Measurements from ENCODE around the gene SORCS2.

Gene SORCS2

DNA sequence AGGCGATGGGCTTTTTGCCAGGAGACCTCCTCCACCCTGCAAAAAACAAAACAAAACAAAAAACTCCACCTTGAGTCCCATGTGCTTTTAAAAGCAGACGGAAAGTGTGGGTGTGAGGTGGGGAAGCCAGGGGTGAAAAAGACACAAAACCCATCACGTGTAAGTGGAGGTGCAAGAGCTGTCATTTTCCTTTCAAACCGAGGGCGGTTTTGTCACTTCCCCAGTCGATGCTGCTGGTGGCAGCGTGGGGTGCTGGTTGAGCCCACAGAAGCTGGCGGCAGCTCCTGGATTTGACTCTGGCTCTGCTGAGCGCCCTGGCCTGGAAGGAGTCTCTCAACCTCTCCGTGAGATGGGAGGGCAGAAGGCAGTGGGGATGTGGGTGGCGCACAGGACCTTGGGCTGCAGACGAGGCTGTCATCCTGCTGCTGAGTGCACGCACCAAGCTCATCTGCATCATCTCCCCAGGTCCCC lies 132.3 kb downstream of the SORCS2 start:
- peaks cover 34% of the 10 kb centered on the region for H3K4me1 ChIP-seq (ENCODE audit: insufficient read depth, insufficient read length)
- DNase-seq (ENCODE audit: low read depth, low spot score) = no peak
- no peak overlapping the region for H3K9ac ChIP-seq (ENCODE audit: insufficient read length, low read depth)
- TF ChIP-seq ZNF274 (IDR thresholded peaks at IDR 0.05; ENCODE audit: low read depth, low read length) = no peak
- no peak for TF ChIP-seq SUZ12 (IDR thresholded peaks at IDR 0.05; ENCODE audit: extremely low read depth, insufficient read depth, insufficient read length)
- no peak for TF ChIP-seq YY1 (IDR thresholded peaks at IDR 0.05; ENCODE audit: insufficient read depth, insufficient read length)
- H3K4me3 ChIP-seq (ENCODE audit: insufficient read length, low read depth) = no peak overlapping the region
- no peaks in the 10 kb centered on the region for H3K36me3 ChIP-seq (ENCODE audit: insufficient read depth, insufficient read length, low read length)
- no peaks in the 10 kb centered on the region for H3K9me3 ChIP-seq (ENCODE audit: insufficient read depth, low read length)
- H3K27me3 ChIP-seq (ENCODE audit: insufficient read depth, insufficient read length) = no peaks in the 10 kb centered on the region

DNA sequence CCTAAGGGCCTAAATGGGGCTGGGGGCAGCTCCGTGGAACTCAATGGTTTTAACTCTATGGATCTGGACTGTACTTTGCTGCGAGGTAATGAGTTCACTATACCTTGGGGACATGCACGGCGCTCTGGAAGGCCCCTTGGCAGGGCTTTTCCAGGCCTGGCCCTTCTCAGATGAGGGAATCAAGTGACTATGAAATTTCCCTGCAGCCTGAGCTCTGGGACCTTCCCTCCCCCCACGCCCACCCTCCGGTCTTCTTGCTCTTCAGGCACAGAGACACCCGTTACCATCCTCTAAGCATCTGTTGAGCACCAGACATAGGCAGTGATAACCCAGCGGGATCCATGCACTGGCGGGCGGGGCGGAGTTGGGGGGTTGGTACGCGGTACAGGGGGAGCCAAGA lies 133.2 kb downstream of the SORCS2 start:
- TF ChIP-seq ZNF274 (IDR thresholded peaks at IDR 0.05; ENCODE audit: low read depth, low read length) = no peak
- TF ChIP-seq YY1 (IDR thresholded peaks at IDR 0.05; ENCODE audit: insufficient read depth, insufficient read length) = no peak
- TF ChIP-seq SUZ12 (IDR thresholded peaks at IDR 0.05; ENCODE audit: extremely low read depth, insufficient read depth, insufficient read length) = no peak
- Histone ChIP-seq H3K4me1 (ENCODE audit: insufficient read depth, insufficient read length) (peaks cover 37% of the 10 kb centered on the region), H3K27me3 (ENCODE audit: insufficient read depth, insufficient read length) (no peaks in the 10 kb centered on the region), H3K9ac (ENCODE audit: insufficient read length, low read depth) (no peak overlapping the region), H3K4me3 (ENCODE audit: insufficient read length, low read depth) (no peak overlapping the region), H3K36me3 (ENCODE audit: insufficient read depth, insufficient read length, low read length) (no peaks in the 10 kb centered on the region), H3K9me3 (ENCODE audit: insufficient read depth, low read length) (no peaks in the 10 kb centered on the region)
- no peak for DNase-seq (ENCODE audit: low read depth, low spot score)

DNA sequence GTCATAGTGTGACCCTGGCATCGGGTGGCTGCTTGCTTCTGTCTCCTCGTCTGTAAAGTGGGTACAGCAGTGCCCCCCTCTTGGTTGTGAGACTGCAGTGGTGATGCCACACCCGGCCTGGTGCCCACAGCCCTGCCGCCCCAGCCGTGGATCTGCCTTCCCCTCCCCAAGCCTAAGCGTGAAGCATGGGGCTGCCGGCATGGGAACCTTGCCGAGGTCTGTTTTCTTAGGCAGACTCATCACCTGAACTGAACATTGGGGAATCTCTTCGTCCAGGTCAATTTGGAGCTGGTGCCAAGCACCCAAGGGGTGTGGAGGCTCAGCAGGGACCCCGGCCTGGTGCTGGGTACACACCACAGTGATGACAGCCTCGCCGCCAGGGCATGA lies 134.0 kb downstream of the SORCS2 start:
- no peak for DNase-seq (ENCODE audit: low read depth, low spot score)
- Histone ChIP-seq H3K4me1 (ENCODE audit: insufficient read depth, insufficient read length) (peaks cover 39% of the 10 kb centered on the region), H3K9me3 (ENCODE audit: insufficient read depth, low read length) (no peaks in the 10 kb centered on the region), H3K36me3 (ENCODE audit: insufficient read depth, insufficient read length, low read length) (no peaks in the 10 kb centered on the region), H3K27me3 (ENCODE audit: insufficient read depth, insufficient read length) (no peaks in the 10 kb centered on the region), H3K4me3 (ENCODE audit: insufficient read length, low read depth) (no peak overlapping the region), H3K9ac (ENCODE audit: insufficient read length, low read depth) (no peak overlapping the region)
- TF ChIP-seq SUZ12 (IDR thresholded peaks at IDR 0.05; ENCODE audit: extremely low read depth, insufficient read depth, insufficient read length) (no peak), ZNF274 (IDR thresholded peaks at IDR 0.05; ENCODE audit: low read depth, low read length) (no peak), YY1 (IDR thresholded peaks at IDR 0.05; ENCODE audit: insufficient read depth, insufficient read length) (no peak)

DNA sequence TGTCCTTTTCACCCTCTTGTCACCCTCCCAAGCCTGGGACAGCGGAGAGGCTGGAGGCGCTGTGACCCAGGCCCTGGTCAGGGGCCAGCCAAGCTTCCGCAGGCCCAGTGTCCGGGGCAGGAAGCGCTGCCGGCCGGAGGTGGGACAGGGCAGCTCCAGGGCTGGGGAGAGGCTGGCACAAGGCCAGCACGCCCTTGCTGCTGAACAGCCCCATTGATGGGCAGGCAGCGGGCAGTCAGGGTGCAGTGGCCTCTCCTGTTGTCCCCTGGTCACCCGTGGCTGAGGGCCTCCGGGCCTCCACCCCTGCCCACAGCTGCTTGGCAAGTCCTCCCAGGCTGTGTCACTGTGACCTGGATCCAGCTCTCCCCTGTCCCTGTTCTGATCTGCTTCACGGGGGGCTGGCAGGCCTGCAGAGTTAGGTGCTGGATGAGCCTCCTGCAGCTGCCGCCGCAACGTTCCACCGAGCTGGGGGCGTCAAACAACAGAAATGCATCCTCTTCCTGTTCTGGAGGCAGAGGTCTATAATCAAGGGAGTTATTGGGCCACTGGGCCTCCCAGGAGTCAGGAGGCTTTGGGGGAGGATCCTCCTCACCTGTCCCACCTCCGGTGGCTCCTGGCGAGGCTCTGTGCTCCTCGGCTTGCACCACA lies 134.5 kb downstream of the SORCS2 start:
- no peak for DNase-seq (ENCODE audit: low read depth, low spot score)
- TF ChIP-seq SUZ12 (IDR thresholded peaks at IDR 0.05; ENCODE audit: extremely low read depth, insufficient read depth, insufficient read length) (no peak), YY1 (IDR thresholded peaks at IDR 0.05; ENCODE audit: insufficient read depth, insufficient read length) (no peak), ZNF274 (IDR thresholded peaks at IDR 0.05; ENCODE audit: low read depth, low read length) (no peak)
- H3K9me3 ChIP-seq (ENCODE audit: insufficient read depth, low read length) = no peaks in the 10 kb centered on the region

DNA sequence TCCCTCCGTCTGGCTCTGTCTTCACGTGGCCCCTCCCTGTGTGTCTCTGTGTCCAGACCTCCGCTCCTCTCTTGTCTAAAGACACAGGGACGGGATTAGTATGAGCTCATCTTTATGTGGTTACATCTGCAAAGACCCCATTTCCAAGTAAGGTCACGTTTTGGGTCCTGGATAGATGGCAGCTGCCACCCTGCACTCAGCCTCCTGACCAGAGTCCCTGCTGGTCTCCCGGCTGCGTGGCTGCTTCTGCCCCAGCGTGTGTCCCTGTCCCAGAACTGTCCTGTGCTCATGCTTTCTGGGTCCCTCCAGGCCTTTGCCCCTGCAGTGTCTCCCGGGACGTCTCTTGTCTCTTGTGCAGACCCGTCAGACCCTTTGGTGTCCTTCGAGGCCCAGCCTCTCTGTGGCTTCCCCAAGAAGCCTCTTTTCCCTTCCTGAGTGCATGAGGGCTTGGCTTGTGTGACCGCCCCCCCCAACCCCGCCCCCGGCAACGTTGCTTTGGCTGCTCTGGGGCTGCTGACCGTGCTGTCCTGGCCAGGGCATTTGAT lies 135.1 kb downstream of the SORCS2 start:
- no peaks in the 10 kb centered on the region for H3K27me3 ChIP-seq (ENCODE audit: insufficient read depth, insufficient read length)
- no peaks in the 10 kb centered on the region for H3K9me3 ChIP-seq (ENCODE audit: insufficient read depth, low read length)
- H3K4me1 ChIP-seq (ENCODE audit: insufficient read depth, insufficient read length) = peaks cover 39% of the 10 kb centered on the region
- no peak overlapping the region for H3K4me3 ChIP-seq (ENCODE audit: insufficient read length, low read depth)
- H3K9ac ChIP-seq (ENCODE audit: insufficient read length, low read depth) = no peak overlapping the region
- TF ChIP-seq SUZ12 (IDR thresholded peaks at IDR 0.05; ENCODE audit: extremely low read depth, insufficient read depth, insufficient read length) (no peak), ZNF274 (IDR thresholded peaks at IDR 0.05; ENCODE audit: low read depth, low read length) (no peak), YY1 (IDR thresholded peaks at IDR 0.05; ENCODE audit: insufficient read depth, insufficient read length) (no peak)
- DNase-seq (ENCODE audit: low read depth, low spot score) = no peak
- no peaks in the 10 kb centered on the region for H3K36me3 ChIP-seq (ENCODE audit: insufficient read depth, insufficient read length, low read length)

More for the DNA sequence above, 134.5 kb downstream of the SORCS2 start:
- H3K4me1 ChIP-seq (ENCODE audit: insufficient read depth, insufficient read length) = peaks cover 40% of the 10 kb centered on the region
- H3K36me3 ChIP-seq (ENCODE audit: insufficient read depth, insufficient read length, low read length) = no peaks in the 10 kb centered on the region
- H3K9ac ChIP-seq (ENCODE audit: insufficient read length, low read depth) = no peak overlapping the region
- no peak overlapping the region for H3K4me3 ChIP-seq (ENCODE audit: insufficient read length, low read depth)
- no peaks in the 10 kb centered on the region for H3K27me3 ChIP-seq (ENCODE audit: insufficient read depth, insufficient read length)

DNA sequence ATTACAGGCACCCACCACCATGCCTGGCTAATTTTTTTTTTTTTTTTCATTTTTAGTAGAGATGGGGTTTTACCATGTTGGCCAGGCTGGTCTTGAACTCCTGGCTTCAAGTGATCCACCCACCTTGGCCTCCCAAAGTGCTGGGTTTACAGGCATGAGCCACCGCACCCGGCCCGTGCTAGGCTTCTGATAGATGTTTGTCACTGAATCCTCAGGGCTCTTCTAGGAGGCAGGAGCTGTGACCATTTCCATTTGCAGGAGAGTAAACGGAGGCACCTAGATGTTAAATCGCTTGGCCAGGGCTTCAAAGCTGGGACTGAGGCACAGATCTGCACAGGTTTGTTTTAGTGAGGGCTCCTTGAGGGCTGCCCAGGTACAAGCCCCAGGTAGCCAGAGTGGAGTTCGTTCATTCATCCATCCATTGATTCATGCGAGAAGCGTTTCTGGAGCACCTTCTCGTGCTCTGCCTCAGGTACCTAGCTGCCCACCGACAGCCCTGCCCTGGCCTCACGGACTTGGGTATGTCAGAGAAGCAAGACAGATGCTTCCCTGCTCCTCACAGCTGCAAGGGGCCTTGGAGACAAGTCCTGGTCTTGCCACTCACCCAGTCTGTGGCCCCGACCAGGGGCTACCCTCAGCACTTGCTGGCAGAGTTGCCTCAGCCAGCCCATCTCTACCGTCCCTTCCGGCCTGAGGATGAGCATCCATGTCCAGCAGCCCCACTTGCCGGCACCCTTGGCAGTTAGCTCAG lies 136.0 kb downstream of the SORCS2 start:
- H3K36me3 ChIP-seq (ENCODE audit: insufficient read depth, insufficient read length, low read length) = no peaks in the 10 kb centered on the region
- no peaks in the 10 kb centered on the region for H3K9me3 ChIP-seq (ENCODE audit: insufficient read depth, low read length)
- peak overlapping the region; percentile 36 for H3K9ac ChIP-seq (ENCODE audit: insufficient read length, low read depth)
- DNase-seq (ENCODE audit: low read depth, low spot score) = no peak
- no peaks in the 10 kb centered on the region for H3K27me3 ChIP-seq (ENCODE audit: insufficient read depth, insufficient read length)
- H3K4me3 ChIP-seq (ENCODE audit: insufficient read length, low read depth) = no peak overlapping the region
- TF ChIP-seq SUZ12 (IDR thresholded peaks at IDR 0.05; ENCODE audit: extremely low read depth, insufficient read depth, insufficient read length) (no peak), YY1 (IDR thresholded peaks at IDR 0.05; ENCODE audit: insufficient read depth, insufficient read length) (no peak), ZNF274 (IDR thresholded peaks at IDR 0.05; ENCODE audit: low read depth, low read length) (no peak)
- peaks cover 42% of the 10 kb centered on the region for H3K4me1 ChIP-seq (ENCODE audit: insufficient read depth, insufficient read length)
